HG03565 (cell line): ENCODE data around the gene HS3ST2.
"Not testable (repeated sequence)": the region's sequence is repeated elsewhere in the genome, so short reads cannot be mapped to it uniquely, and the experiment has no call there.

Source experiments
- ATAC-seq: cut with Tn5 transposase; IDR thresholded peaks from one replicate; pipeline ENCODE4 v1.9.1; 2021; ENCODE audit warnings: mild to moderate bottlenecking, moderate library complexity; ENCODE audit not compliant: unreplicated experiment

HS3ST2 gene

GRCh38 chr16:22928882-22929435, 115.0 kb downstream of the HS3ST2 start:
- ATAC-seq = no peak

GRCh38 chr16:22929461-22929860, 115.5 kb downstream of the HS3ST2 start:
- ATAC-seq = no peak

- no peak for ATAC-seq
Measured at GRCh38 chr16:22932032-22932771, 118.2 kb downstream of the HS3ST2 start.

GRCh38 chr16:22933173-22933572, 119.2 kb downstream of the HS3ST2 start:
- no peak for ATAC-seq

GRCh38 chr16:22934786-22935185, 120.8 kb downstream of the HS3ST2 start:
- no peak for ATAC-seq

GRCh38 chr16:22937169-22937568, 123.2 kb downstream of the HS3ST2 start:
- no peak for ATAC-seq

GRCh38 chr16:22938647-22939046, 124.7 kb downstream of the HS3ST2 start:
- ATAC-seq = no peak

- ATAC-seq = not testable (repeated sequence)
Measured at GRCh38 chr16:22939744-22940363, 125.9 kb downstream of the HS3ST2 start.

- ATAC-seq = no peak
Measured at GRCh38 chr16:22941970-22942501, 128.1 kb downstream of the HS3ST2 start.

GRCh38 chr16:22942811-22943210, 128.8 kb downstream of the HS3ST2 start:
- ATAC-seq = no peak

GRCh38 chr16:22945361-22945760, 131.4 kb downstream of the HS3ST2 start:
- ATAC-seq = no peak

GRCh38 chr16:22946433-22946832, 132.5 kb downstream of the HS3ST2 start:
- no peak for ATAC-seq

- no peak for ATAC-seq
Measured at GRCh38 chr16:22948058-22948602, 134.2 kb downstream of the HS3ST2 start.

- no peak for ATAC-seq
Measured at GRCh38 chr16:22948603-22949368, 134.8 kb downstream of the HS3ST2 start.

GRCh38 chr16:22955461-22956070, 141.6 kb downstream of the HS3ST2 start:
- no peak for ATAC-seq

GRCh38 chr16:22961206-22961605, 147.2 kb downstream of the HS3ST2 start:
- no peak for ATAC-seq

- no peak for ATAC-seq
Measured at GRCh38 chr16:22962905-22963304, 148.9 kb downstream of the HS3ST2 start.
